GF-D8 (cell line): ENCODE data around the gene CGB2.
"Not testable (repeated sequence)": the region's sequence is repeated elsewhere in the genome, so short reads cannot be mapped to it uniquely, and the experiment has no call there.

Experiments
- DNase-seq: peaks from one replicate; lab custom pipeline; 2025; lab: John Stamatoyannopoulos, UW

Gene CGB2

GRCh38 chr19:49010453-49010852 lies 21.2 kb upstream of the CGB2 start:
- DNase-seq: no peak

GRCh38 chr19:49011194-49011593 lies 20.5 kb upstream of the CGB2 start:
- no peak for DNase-seq

GRCh38 chr19:49014123-49014869 lies 17.4 kb upstream of the CGB2 start:
- no peak for DNase-seq

GRCh38 chr19:49014870-49015255 lies 16.8 kb upstream of the CGB2 start:
- DNase-seq: no peak

GRCh38 chr19:49016067-49016839 lies 15.4 kb upstream of the CGB2 start:
- DNase-seq: no peak

- no peak for DNase-seq
Observed at GRCh38 chr19:49017041-49017665, 14.5 kb upstream of the CGB2 start, which contains the start of gene LHB. Gene LHB, minus strand, starts transcription at chr19:49017091. Its CDS starts 10 bp downstream, at chr19:49017081.

- DNase-seq: no peak
Observed at GRCh38 chr19:49017666-49018351, 13.9 kb upstream of the CGB2 start.

- DNase-seq: not testable (repeated sequence)
Observed at GRCh38 chr19:49018388-49019241, 13.1 kb upstream of the CGB2 start.

GRCh38 chr19:49019242-49019932 lies 12.3 kb upstream of the CGB2 start:
- DNase-seq: no peak

GRCh38 chr19:49020342-49020741 lies 11.3 kb upstream of the CGB2 start:
- DNase-seq: no peak

- DNase-seq: no peak
Observed at GRCh38 chr19:49020931-49021895, 10.5 kb upstream of the CGB2 start.

GRCh38 chr19:49022116-49022515 lies 9.6 kb upstream of the CGB2 start:
- no peak for DNase-seq

GRCh38 chr19:49024233-49024632 lies 7.5 kb upstream of the CGB2 start, which contains the start of gene CGB3:
Gene CGB3, minus strand, starts transcription at chr19:49024333. Its CDS starts 362 bp downstream, at chr19:49023971.
- DNase-seq: not testable (repeated sequence)

GRCh38 chr19:49025088-49025487 lies 6.6 kb upstream of the CGB2 start:
- DNase-seq: not testable (repeated sequence)

- not testable (repeated sequence) for DNase-seq
Observed at GRCh38 chr19:49025599-49025998, 6.1 kb upstream of the CGB2 start.

GRCh38 chr19:49028686-49029085 lies 3.0 kb upstream of the CGB2 start:
- DNase-seq: not testable (repeated sequence)

GRCh38 chr19:49029749-49030148 lies 1.9 kb upstream of the CGB2 start:
- not testable (repeated sequence) for DNase-seq

GRCh38 chr19:49030323-49030722 lies 1.4 kb upstream of the CGB2 start:
- not testable (repeated sequence) for DNase-seq

- not testable (repeated sequence) for DNase-seq
Observed at GRCh38 chr19:49036815-49037214, 5.1 kb downstream of the CGB2 start, which contains the start of gene CGB1. Gene CGB1, minus strand, starts transcription at chr19:49036895. Its CDS starts 184 bp downstream, at chr19:49036711.
